ENCODE results near the gene LPGAT1.
"Not testable (repeated sequence)": the region's sequence is repeated elsewhere in the genome, so short reads cannot be mapped to it uniquely, and the experiment has no call there.

The LPGAT1 gene

GRCh38 chr1:211697356-211697755 is 133.2 kb downstream of the LPGAT1 start:
- no peak for TF ChIP-seq CTCF (IDR thresholded peaks at IDR 0.05; ENCODE audit: insufficient read depth, low read depth, low read length, missing control alignments)
- peak; percentile 91 for DNase-seq (ENCODE audit: low read depth)
- H3K4me3 ChIP-seq (ENCODE audit: low read depth, low read length) = no peak overlapping the region

- no peak overlapping the region for H3K4me3 ChIP-seq (ENCODE audit: low read depth, low read length)
- DNase-seq (ENCODE audit: low read depth) = peak; percentile 84
- no peak for TF ChIP-seq CTCF (IDR thresholded peaks at IDR 0.05; ENCODE audit: insufficient read depth, low read depth, low read length, missing control alignments)
Measured at GRCh38 chr1:211695135-211695816, 135.3 kb downstream of the LPGAT1 start.

- not testable (repeated sequence) for DNase-seq (ENCODE audit: low read depth)
Measured at GRCh38 chr1:211693911-211694310, 136.7 kb downstream of the LPGAT1 start.

More at GRCh38 chr1:211693911-211694310, 136.7 kb downstream of the LPGAT1 start:
- H3K4me3 ChIP-seq (ENCODE audit: low read depth, low read length) = not testable (repeated sequence)
